ENCODE data around the gene HOXA9. TPM values are rescaled to one million over a fixed set of nuclear protein-coding genes. Genes with fewer than 3 reads are reported as not detected.

The HOXA9 gene
- total RNA-seq, 1 donor from 2014 or later: 10.4 TPM

DNA sequence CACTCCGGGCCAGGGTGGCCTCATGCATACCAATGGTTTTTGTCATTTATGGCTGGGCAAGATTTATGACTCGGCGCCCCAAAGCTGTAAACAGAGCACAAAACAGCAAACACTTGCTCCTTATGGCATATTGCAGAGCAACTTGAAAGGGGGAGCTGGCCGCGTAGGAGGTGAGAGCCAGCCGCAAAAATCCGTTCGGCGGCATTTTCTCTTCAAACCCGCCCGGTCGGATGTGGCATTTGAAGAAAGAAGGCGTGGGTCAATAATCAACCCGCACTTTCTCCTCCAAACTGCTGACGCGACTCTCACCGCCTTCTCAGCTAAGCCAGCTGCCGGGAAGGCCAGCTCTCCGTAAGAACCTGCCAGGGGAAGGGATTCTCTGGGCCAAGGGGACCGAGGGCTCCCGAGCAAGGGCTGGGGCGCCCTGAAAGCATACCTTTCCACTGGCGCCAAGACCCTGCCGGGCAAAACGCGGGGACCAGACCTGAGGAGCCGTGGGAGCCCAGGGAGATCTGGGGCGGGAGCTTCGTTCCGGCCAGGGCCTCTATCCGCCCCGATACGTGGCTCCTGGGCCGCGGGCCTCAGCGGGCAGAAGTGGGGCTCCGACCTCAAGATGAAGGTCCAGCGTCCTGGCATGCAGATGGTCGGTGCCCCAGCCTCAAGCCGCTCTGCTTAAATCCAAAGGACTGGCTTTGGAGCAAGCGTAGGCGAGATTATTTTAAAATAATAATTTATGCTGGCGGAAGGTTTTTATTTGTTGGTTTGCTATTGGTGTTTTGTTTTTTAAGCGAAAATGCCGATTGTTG is 49.9 kb downstream of the HOXA9 start:
- DNase-seq (ENCODE audit: low spot score): no peak

DNA sequence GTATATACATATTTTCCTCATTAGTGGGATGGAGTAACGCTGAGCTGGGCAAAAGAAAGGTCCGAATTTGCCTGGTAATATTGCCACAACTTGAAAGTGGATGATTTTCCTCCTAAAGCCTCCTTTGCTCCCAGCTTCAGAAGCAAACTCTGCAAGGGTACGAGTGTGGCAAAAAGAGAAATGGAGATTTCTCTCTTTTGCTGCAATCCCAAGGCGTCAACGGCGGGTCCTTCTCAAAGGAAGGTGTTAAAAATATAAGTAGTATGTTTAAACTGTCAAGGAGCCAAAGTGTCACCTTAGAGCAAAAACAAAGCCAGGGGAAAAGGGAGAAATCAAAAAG is 50.5 kb downstream of the HOXA9 start:
- DNase-seq (ENCODE audit: low spot score): no peak

DNA sequence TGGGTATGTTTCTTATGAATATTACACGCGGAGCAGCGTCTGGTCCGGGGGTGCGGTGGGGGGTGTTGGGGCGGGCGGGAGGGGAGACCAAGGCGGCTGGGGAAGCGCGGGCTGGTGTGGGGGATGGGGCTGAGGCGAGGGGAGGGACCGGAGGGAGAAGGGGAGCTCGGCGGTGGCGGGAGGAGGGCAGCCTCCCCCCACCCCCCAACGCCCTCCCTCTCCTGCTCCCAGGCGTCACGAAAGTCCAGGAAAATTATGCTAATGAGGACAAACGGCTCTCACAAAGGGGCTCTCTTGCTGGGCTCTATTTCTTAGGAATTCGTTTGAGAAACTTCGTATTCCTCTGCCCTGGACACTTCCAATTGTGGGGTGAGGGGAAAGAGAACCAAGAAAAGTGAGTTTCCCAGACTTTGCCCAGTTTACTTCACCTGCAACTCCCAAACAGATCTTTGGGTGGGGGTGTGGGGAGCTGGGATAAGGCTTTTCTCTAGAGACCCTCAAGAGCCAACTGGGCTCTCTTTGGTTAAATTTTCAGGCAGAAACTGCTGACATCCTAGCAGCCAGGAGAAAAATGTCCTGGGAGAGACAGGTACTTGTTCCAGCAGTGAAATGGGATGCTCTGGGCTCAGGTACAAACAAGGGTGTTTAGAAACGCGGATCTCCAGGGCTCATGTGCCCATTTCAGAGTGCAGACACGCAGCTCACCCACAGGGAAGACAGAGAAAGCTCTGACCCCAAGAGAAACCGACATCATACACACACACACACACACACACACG is 51.2 kb downstream of the HOXA9 start:
- DNase-seq (ENCODE audit: low spot score): no peak

DNA sequence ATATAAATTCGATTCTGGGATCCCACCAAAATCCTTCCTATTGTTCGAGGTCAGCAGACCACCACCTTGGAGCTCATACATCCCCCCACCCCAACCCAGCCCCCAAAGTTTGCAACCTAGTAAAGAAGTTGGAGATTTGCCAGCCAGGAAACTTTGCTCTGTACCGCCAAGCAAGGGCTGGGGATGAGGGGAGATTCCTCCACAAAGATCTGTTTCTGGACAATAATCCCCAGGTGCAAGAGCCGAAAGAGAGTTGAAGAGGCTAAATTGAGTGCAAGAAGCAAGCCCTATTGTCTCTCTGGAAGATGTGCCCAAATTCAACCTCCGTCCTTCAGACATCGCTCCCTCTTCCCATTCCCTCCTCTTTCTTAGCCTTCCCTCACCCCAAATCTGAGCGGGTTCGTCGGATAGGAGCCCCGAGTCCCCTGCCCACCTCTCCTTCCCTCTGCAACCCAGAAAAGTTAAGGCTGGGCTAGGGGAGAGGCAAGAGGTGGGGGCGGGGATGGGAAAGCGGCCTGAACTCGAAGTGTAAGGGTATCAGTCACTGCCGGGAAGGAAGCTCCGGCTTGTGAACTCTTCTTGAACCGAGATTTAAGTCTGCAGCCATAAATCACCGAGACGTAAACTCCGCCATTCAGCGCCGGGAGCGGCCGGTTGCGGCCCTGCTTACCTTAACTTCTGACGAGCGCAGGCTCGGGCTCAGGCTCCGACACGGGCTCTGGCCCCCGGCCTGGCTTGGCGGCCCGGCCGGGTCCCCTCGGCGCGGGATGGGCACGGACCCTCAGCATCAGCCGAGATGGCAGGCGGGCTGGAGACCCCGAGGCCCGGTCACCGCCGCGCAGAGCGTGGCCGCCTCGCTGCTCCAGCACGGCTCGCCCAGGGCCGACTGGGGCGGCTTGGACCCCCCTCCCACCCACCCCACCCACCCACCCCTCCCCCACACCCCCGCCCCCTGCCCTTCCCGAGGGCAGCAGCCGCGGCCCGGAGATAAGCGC is 52.1 kb downstream of the HOXA9 start:
- DNase-seq (ENCODE audit: low spot score): no peak

Small RNA genes lying within 50 kb of the gene (microRNA-seq; reads per million reads assigned to microRNA genes)
- gene MIR196B (ENCODE audit: borderline number of aligned reads): 4,585 reads per million, percentile 89 among the genes with 10 or more reads in this experiment

Other genes starting within 250 kb of the HOXA9 start
- gene HOXA1, start 69.5 kb downstream of the HOXA9 start, total RNA-seq: 1.3 TPM
- 1.2 TPM for gene HOXA2, start 62.9 kb downstream of the HOXA9 start, total RNA-seq
- gene HOXA4, start 34.8 kb downstream of the HOXA9 start, total RNA-seq: 4.0 TPM
- 15.3 TPM for gene HOXA5, start 21.9 kb downstream of the HOXA9 start, total RNA-seq
- 3.1 TPM for gene HOXA6, start 17.8 kb downstream of the HOXA9 start, total RNA-seq
- 5.8 TPM for gene HOXA3, start 13.0 kb downstream of the HOXA9 start, total RNA-seq
- gene HOXA7, start 8.9 kb downstream of the HOXA9 start, total RNA-seq: 7.5 TPM
- 19.7 TPM for gene HOXA10, start 8.8 kb upstream of the HOXA9 start, total RNA-seq
- 6.1 TPM for gene HOXA11, start 19.7 kb upstream of the HOXA9 start, total RNA-seq
- 1.9 TPM for gene HOXA13, start 34.6 kb upstream of the HOXA9 start, total RNA-seq
- 0.13 TPM for gene EVX1, start 77.3 kb upstream of the HOXA9 start, total RNA-seq